DOHH2 (cell line): Measurements from ENCODE around the gene AGXT.

ENCODE experiments used
- H3F3A ChIP-seq: fragments of 200-600 bp; sonication (generic), shearing (Covaris generic); 2 replicates; pipeline ENCODE4 v1.6.0; 2016; ENCODE audit warnings: antibody characterized with exemption, mild to moderate bottlenecking; ENCODE audit not compliant: control insufficient read depth, insufficient read depth
- H3K27ac ChIP-seq: fragments of 200-600 bp; sonication (generic); 2 replicates; pipeline ENCODE4 v1.5.1; 2014; ENCODE audit warnings: low read depth, mild to moderate bottlenecking, low read length, moderate library complexity
- H3K27me3 ChIP-seq: fragments of 200-600 bp; sonication (generic); 2 replicates; pipeline ENCODE4 v1.6.1; 2014; ENCODE audit warnings: mild to moderate bottlenecking, low read length, mixed read lengths; ENCODE audit not compliant: control insufficient read depth
- H3K36me3 ChIP-seq: fragments of 200-600 bp; sonication (generic); 2 replicates; pipeline ENCODE4 v1.6.1; 2014; ENCODE audit warnings: mild to moderate bottlenecking, low read length, moderate library complexity, mixed read lengths; ENCODE audit not compliant: control insufficient read depth
- H3K4me1 ChIP-seq: fragments of 200-600 bp; sonication (generic); 2 replicates; pipeline ENCODE4 v1.6.1; 2014; ENCODE audit warnings: mild to moderate bottlenecking, low read length, mixed read lengths; ENCODE audit not compliant: control insufficient read depth
- H3K4me2 ChIP-seq: fragments of 200-600 bp; sonication (generic); 2 replicates; pipeline ENCODE4 v1.6.0; 2014; ENCODE audit warnings: mild to moderate bottlenecking, low read length, moderate library complexity
- H3K4me3 ChIP-seq: fragments of 200-600 bp; sonication (generic); 2 replicates; pipeline ENCODE4 v1.5.1; 2014; ENCODE audit warnings: mild to moderate bottlenecking, low read length, mixed read lengths
- H3K79me2 ChIP-seq: fragments of 200-600 bp; sonication (generic); 2 replicates; pipeline ENCODE4 v1.6.1; 2014; ENCODE audit warnings: mild to moderate bottlenecking, low read length, mixed read lengths; ENCODE audit not compliant: control insufficient read depth
- H3K9me2 ChIP-seq: fragments of 200-600 bp; sonication (generic); replicated peaks from 2 replicates; pipeline ENCODE4 v1.6.1; 2014; ENCODE audit warnings: mild to moderate bottlenecking, low read length, mixed read lengths; ENCODE audit not compliant: control insufficient read depth
- H3K9me3 ChIP-seq: fragments of 200-600 bp; sonication (generic); 2 replicates; pipeline ENCODE4 v1.6.1; 2014; ENCODE audit warnings: antibody characterized with exemption, low read length, mixed read lengths; ENCODE audit not compliant: control insufficient read depth, insufficient read depth
- H4K20me1 ChIP-seq: fragments of 200-600 bp; sonication (generic); 2 replicates; pipeline ENCODE4 v1.6.0; 2014; ENCODE audit warnings: low read depth, mild to moderate bottlenecking, antibody characterized with exemption, low read length, moderate library complexity; ENCODE audit not compliant: control insufficient read depth, insufficient read depth
- EZH2phosphoT487 ChIP-seq: fragments of 200-600 bp; sonication (generic); IDR thresholded peaks from 2 replicates; pipeline ENCODE4 v1.6.1; 2017; ENCODE audit warnings: borderline replicate concordance, mild to moderate bottlenecking, antibody characterized with exemption, low read length, moderate library complexity, mixed read lengths
- TF ChIP-seq, protein P1 (sequence below): fragments of 200-600 bp; sonication (generic); IDR thresholded peaks from one replicate; pipeline ENCODE4 v1.5.1; 2014; ENCODE audit warnings: antibody characterized with exemption, mild to moderate bottlenecking, low read depth, low read length; ENCODE audit not compliant: poor library complexity, severe bottlenecking

The AGXT gene

GRCh38 chr2:240915526-240916341, 47.1 kb downstream of the AGXT start:
- H3K4me1 ChIP-seq: no peaks in the 10 kb centered on the region; the same call in 1 of the 2 replicates
- no peak overlapping the region for H3K27ac ChIP-seq
- H3K9me2 ChIP-seq: no peaks in the 10 kb centered on the region
- H3K79me2 ChIP-seq: no peaks in the 10 kb centered on the region
- H3K4me2 ChIP-seq: no peak overlapping the region
- no peaks in the 10 kb centered on the region for H3K36me3 ChIP-seq
- no peaks in the 10 kb centered on the region for H4K20me1 ChIP-seq
- H3K9me3 ChIP-seq: no peaks in the 10 kb centered on the region
- no peak overlapping the region for H3K4me3 ChIP-seq
- TF ChIP-seq, protein P1, sequence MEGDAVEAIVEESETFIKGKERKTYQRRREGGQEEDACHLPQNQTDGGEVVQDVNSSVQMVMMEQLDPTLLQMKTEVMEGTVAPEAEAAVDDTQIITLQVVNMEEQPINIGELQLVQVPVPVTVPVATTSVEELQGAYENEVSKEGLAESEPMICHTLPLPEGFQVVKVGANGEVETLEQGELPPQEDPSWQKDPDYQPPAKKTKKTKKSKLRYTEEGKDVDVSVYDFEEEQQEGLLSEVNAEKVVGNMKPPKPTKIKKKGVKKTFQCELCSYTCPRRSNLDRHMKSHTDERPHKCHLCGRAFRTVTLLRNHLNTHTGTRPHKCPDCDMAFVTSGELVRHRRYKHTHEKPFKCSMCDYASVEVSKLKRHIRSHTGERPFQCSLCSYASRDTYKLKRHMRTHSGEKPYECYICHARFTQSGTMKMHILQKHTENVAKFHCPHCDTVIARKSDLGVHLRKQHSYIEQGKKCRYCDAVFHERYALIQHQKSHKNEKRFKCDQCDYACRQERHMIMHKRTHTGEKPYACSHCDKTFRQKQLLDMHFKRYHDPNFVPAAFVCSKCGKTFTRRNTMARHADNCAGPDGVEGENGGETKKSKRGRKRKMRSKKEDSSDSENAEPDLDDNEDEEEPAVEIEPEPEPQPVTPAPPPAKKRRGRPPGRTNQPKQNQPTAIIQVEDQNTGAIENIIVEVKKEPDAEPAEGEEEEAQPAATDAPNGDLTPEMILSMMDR: no peak
- H3K27me3 ChIP-seq: peaks cover 18% of the 10 kb centered on the region
- H3F3A ChIP-seq: no peaks in the 10 kb centered on the region

GRCh38 chr2:240916571-240917008, 48.0 kb downstream of the AGXT start:
- H3K4me1 ChIP-seq: no peaks in the 10 kb centered on the region; the same call in 1 of the 2 replicates
- no peaks in the 10 kb centered on the region for H3K36me3 ChIP-seq
- no peaks in the 10 kb centered on the region for H4K20me1 ChIP-seq
- no peak overlapping the region for H3K4me3 ChIP-seq
- H3F3A ChIP-seq: no peaks in the 10 kb centered on the region
- H3K4me2 ChIP-seq: no peak overlapping the region
- H3K9me2 ChIP-seq: no peaks in the 10 kb centered on the region
- H3K27me3 ChIP-seq: peaks cover 16% of the 10 kb centered on the region
- H3K9me3 ChIP-seq: no peaks in the 10 kb centered on the region
- no peak for TF ChIP-seq EZH2phosphoT487
- TF ChIP-seq, protein P1: no peak
- H3K79me2 ChIP-seq: no peaks in the 10 kb centered on the region
- no peak overlapping the region for H3K27ac ChIP-seq

DNA sequence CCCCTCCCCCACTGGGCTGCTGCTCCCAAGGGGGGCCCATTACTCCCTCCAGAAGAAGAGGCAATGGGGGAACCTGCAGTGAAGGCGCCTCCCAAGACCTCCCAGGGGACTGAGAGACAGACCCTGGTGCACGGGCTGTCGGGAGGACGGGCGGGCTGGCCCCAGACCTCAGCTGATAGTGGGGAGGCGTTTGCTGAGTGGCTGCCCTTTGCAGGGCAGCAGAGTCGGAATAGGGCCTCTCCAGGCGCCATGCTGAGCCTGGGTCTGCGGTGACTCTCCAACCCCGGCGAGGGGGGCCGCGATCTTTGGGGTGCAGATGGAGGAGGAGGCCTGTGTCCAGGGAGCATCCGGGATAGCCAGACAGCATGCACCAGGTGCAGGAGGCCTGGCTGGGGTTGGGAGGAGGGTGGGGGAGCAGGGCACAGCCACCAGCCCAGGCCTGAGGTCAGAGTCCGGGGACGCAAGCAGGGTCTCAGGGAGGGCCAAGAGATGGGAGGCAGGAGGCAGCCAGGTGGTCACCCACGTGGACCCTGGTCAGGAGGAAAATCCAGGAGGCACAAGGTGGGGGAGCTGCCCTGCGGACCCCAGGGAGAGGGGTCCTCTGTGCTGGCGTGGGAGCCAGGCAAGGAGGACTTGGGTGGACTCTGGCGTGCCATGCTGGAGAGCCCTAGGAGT, 48.5 kb downstream of the AGXT start:
- Histone ChIP-seq H4K20me1 (no peaks in the 10 kb centered on the region), H3K4me3 (no peak overlapping the region), H3K27me3 (peaks cover 11% of the 10 kb centered on the region), H3K4me1 (no peaks in the 10 kb centered on the region; the same call in 1 of the 2 replicates), H3F3A (no peaks in the 10 kb centered on the region), H3K4me2 (no peak overlapping the region), H3K9me3 (no peaks in the 10 kb centered on the region), H3K79me2 (no peaks in the 10 kb centered on the region), H3K36me3 (no peaks in the 10 kb centered on the region), H3K27ac (no peak overlapping the region), H3K9me2 (no peaks in the 10 kb centered on the region)
- TF ChIP-seq EZH2phosphoT487: no peak
- TF ChIP-seq, protein P1: no peak
